SH-SY5Y (cell line): Measurements from ENCODE around the gene ZBTB38.

Source experiments
- GATA2 ChIP-seq: IDR thresholded peaks from 2 replicates; pipeline ENCODE4 v1.6.1; 2011; ENCODE audit warnings: mild to moderate bottlenecking, low read depth, low read length
- GATA3 ChIP-seq: IDR thresholded peaks from 2 replicates; pipeline ENCODE4 v1.6.1; 2011; ENCODE audit warnings: low read depth, mild to moderate bottlenecking, low read length, moderate library complexity

Gene ZBTB38

GRCh38 chr3:141395005-141395589, 26.8 kb downstream of the ZBTB38 start:
- TF ChIP-seq GATA3 = no peak
- TF ChIP-seq GATA2 = no peak

GRCh38 chr3:141397996-141398395, 29.7 kb downstream of the ZBTB38 start:
- no peak for TF ChIP-seq GATA2
- no peak for TF ChIP-seq GATA3

DNA sequence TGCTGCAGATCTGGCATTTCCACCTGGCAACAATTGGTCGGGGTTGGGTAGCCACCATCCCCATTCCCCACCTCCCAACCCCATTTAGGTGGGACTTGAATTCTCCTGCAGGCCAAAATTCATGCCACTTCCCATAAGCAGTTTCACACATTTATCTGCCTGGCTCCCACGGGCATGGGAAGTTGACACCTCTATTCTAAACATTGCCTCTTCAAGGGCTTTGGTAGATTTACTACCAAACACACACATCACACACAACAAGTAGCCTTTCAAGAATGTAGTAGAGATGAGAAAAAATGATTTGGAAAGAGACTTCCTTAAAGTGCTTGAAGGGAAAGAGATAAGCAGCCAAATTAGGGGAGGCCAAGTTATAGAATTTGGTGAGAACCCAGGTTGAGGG, 30.9 kb downstream of the ZBTB38 start:
- no peak for TF ChIP-seq GATA3
- no peak for TF ChIP-seq GATA2

DNA sequence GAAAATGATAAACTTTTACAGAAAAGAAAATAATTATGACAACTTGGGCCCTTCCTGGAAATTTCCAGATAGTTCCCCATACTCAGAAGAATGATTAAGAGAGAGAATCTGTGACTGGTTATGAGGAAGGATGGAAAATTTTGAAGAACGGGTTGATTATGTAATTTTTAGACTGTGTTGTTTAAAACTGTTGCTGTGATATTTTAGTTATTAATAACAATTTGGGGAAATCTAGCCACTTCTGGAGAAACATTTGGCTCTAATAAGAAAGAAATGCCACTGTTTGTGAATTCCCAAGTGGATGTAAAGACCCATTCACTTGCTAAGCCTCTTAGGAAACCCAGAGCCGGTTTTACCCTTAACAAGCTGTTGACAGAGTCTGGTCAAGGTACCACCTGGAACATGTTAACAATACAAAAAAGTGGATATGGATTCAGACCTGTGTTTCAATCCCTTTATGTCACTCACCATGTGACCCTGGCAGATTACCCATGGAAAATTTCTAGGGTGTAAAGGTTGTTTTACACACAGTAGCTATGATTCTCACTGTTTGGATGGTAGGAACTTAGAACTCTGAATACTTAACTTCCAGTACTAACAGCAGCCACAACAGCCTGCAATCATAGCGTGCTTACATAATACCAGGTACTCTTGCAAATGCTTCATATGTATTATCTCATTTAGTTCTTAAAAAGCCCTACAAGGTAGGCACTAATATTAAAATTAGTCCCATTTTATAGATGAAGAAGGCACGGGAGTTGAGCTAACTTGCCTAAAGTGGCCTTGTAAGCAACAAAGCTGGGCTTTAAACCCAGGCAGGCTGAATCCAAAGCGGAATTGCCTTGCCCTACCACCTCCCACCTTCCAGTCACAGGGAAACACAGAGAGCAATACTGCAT, 32.0 kb downstream of the ZBTB38 start:
- TF ChIP-seq GATA2 (no peak), GATA3 (no peak)

GRCh38 chr3:141401095-141401494, 32.8 kb downstream of the ZBTB38 start:
- TF ChIP-seq GATA2 (no peak), GATA3 (no peak)

- TF ChIP-seq GATA2 (no peak), GATA3 (no peak)
Observed at GRCh38 chr3:141401573-141402475, 33.5 kb downstream of the ZBTB38 start.

DNA sequence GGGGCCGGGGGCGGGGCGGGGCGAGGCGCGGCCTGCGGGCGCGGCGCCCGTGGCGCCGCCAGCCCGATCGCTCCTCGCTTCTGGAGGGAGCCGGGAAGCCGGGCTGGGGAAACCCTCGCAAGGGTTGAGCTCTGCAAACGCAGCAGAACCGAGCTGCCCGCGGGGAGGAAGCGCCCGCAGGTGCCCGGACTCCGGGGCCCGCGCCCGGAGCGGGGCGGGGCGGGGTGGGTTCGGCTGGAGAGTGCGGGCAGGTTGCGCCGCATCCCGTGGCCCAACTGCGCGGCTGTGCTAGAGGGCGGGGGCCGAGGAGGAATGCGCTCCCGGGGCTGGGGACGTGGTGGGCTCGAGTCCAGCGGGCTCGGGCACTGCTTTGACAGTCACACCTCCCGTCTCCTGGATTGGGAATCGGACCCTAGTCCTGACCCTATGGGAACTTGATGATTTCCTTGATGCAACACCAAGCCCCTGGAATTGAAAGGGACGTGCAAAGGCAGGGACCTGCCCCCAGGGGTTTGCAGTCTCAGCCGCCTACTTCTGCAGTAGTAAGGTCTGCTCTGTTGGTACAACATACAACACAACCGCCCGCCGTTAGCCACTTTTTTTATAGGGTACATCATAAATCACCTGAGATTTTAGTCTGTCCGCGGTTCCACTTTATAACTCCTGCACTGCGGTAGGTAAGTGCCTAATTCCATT, 34.3 kb downstream of the ZBTB38 start:
- TF ChIP-seq GATA3 = no peak
- TF ChIP-seq GATA2 = no peak

GRCh38 chr3:141403576-141403975, 35.3 kb downstream of the ZBTB38 start:
- TF ChIP-seq GATA2 = no peak
- TF ChIP-seq GATA3 = no peak

GRCh38 chr3:141405025-141405424, 36.7 kb downstream of the ZBTB38 start:
- TF ChIP-seq GATA3 (no peak), GATA2 (no peak)

- TF ChIP-seq GATA3 (no peak), GATA2 (no peak)
Observed at GRCh38 chr3:141405591-141405990, 37.3 kb downstream of the ZBTB38 start.

DNA sequence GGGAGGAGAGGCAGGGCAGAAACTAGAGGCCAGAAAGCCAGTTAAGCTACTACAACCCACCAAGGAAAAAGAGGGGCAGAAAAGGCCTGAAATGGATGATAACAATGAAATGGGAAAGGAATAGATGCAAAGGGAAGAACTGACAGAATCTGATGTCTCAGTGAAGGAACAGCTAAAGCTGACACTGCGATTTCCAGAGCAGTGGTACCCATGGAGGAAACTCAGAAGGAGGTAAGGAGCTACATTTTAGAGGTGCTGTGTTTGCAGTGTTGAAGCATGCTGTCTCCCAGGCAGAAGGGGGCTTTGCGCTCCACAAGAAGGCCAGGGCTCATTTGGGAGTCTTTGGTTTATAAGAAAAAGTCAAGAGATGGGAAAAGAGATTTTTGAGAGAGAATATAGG, 38.0 kb downstream of the ZBTB38 start:
- TF ChIP-seq GATA2 = no peak

DNA sequence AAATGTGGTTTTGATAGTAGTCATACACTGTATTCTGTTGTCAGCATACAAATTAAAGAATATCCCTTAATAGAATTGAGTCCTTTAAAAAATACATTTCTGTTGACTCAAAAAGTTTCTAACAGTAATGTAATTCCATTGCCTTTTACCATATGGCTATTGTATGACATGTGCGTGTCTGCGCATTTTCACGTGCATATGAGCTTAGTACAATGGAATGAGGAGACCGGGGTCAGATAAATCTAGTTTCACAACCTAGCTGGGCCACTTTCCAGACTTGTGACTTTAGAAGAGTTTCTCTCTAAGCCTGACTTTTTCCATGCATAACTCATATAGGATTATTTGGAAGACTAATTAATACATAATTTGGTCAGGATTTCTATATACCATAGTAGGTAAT, 38.7 kb downstream of the ZBTB38 start:
- no peak for TF ChIP-seq GATA3

DNA sequence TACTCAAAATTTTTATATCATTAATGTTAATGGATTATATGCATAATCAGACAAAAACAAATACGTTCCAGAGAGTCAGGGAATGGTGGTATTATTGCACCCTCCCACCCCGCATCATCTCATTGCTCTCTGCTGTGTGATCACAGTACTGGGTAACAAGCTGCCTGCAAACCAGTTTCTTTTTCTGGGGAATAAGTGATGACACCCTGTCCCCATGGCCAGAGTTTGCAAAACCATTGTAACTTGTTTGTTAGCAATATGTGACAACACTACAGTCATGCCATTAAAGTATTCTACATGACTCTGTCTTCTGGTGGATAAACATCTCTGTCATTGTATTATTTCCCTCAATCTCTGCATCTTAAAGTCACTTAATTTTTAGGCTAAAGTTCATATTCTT, 39.5 kb downstream of the ZBTB38 start:
- TF ChIP-seq GATA3 (no peak), GATA2 (no peak)

GRCh38 chr3:141408596-141408995, 40.3 kb downstream of the ZBTB38 start:
- no peak for TF ChIP-seq GATA2
- TF ChIP-seq GATA3 = no peak

DNA sequence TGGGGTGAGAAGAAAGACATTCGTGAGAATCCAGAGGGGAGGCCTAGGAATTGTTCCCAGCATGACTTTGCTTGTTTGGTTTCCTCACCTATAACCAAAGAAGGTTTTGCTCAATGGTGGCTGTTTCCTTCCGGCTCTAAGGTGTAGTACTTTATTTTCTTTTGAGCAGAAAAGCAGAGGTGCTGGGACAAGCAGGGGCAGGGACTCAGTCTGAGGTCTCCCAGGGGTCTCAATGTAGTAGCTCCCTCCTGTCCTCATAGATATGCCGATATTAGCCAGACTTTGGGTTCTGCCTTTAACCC, 41.6 kb downstream of the ZBTB38 start:
- TF ChIP-seq GATA2 = no peak
- no peak for TF ChIP-seq GATA3
